DOHH2 (cell line): ENCODE results near the gene AK8.

Experiments
- CTCF ChIP-seq: fragments of 200-600 bp; sonication (generic); IDR thresholded peaks from one replicate; pipeline ENCODE4 v1.5.1; 2014; ENCODE audit warnings: antibody characterized with exemption, mild to moderate bottlenecking, low read depth, low read length; ENCODE audit not compliant: poor library complexity, severe bottlenecking
- EZH2phosphoT487 ChIP-seq: fragments of 200-600 bp; sonication (generic); IDR thresholded peaks from 2 replicates; pipeline ENCODE4 v1.6.1; 2017; ENCODE audit warnings: borderline replicate concordance, mild to moderate bottlenecking, antibody characterized with exemption, low read length, moderate library complexity, mixed read lengths

- TF ChIP-seq CTCF (no peak), EZH2phosphoT487 (no peak)
These were observed 9.4 kb upstream of the AK8 start for GRCh38 chr9:132887181-132888120.
